ENCODE data around the gene SPARC.

DNA sequence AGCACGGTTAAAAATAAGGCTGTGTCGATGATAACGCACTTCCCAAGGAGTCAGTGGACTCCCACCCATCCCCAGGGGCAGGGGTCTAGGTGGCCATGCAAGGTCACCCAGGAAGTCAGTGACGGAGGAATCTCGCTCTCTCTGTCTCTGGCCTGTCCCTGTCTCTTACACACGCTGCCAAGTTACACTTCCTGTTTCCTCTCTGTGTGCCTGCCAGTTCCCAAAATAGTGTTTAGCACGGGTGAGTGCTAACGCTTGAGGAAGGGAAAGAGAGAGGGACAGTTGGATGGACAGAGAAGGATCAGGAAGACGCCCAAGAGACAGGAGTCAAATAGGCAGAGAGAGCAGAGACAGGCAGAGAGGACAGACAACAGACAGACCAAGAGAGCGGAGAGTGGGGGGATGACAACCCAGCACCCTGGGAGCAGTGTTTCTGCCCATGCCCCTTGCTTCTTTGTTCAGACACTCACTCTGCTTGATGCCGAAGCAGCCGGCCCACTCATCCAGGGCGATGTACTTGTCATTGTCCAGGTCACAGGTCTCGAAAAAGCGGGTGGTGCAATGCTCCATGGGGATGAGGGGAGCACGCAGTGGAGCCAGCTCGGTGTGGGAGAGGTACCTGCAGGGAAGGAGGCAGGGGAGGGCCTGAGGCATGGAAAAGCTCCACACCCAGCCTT, 23.0 kb downstream of the SPARC start:
- TF ChIP-seq, protein P1, sequence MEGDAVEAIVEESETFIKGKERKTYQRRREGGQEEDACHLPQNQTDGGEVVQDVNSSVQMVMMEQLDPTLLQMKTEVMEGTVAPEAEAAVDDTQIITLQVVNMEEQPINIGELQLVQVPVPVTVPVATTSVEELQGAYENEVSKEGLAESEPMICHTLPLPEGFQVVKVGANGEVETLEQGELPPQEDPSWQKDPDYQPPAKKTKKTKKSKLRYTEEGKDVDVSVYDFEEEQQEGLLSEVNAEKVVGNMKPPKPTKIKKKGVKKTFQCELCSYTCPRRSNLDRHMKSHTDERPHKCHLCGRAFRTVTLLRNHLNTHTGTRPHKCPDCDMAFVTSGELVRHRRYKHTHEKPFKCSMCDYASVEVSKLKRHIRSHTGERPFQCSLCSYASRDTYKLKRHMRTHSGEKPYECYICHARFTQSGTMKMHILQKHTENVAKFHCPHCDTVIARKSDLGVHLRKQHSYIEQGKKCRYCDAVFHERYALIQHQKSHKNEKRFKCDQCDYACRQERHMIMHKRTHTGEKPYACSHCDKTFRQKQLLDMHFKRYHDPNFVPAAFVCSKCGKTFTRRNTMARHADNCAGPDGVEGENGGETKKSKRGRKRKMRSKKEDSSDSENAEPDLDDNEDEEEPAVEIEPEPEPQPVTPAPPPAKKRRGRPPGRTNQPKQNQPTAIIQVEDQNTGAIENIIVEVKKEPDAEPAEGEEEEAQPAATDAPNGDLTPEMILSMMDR (IDR thresholded peaks at IDR 0.05) = no peak
- no peak for TF ChIP-seq POLR2A (IDR thresholded peaks at IDR 0.05)
